GM12872 (cell line): ENCODE results near the gene ARRDC3.

Experiments
- TF ChIP-seq, protein P1 (sequence below): IDR thresholded peaks from 3 replicates; pipeline ENCODE4 v1.5.1; 2011; ENCODE audit warnings: low read depth, mild to moderate bottlenecking, low read length, moderate library complexity; ENCODE audit not compliant: insufficient read depth

The ARRDC3 gene

GRCh38 chr5:91352831-91353695 lies 30.1 kb downstream of the ARRDC3 start:
- TF ChIP-seq, protein P1, sequence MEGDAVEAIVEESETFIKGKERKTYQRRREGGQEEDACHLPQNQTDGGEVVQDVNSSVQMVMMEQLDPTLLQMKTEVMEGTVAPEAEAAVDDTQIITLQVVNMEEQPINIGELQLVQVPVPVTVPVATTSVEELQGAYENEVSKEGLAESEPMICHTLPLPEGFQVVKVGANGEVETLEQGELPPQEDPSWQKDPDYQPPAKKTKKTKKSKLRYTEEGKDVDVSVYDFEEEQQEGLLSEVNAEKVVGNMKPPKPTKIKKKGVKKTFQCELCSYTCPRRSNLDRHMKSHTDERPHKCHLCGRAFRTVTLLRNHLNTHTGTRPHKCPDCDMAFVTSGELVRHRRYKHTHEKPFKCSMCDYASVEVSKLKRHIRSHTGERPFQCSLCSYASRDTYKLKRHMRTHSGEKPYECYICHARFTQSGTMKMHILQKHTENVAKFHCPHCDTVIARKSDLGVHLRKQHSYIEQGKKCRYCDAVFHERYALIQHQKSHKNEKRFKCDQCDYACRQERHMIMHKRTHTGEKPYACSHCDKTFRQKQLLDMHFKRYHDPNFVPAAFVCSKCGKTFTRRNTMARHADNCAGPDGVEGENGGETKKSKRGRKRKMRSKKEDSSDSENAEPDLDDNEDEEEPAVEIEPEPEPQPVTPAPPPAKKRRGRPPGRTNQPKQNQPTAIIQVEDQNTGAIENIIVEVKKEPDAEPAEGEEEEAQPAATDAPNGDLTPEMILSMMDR = no peak

- TF ChIP-seq, protein P1 = no peak
Measured at GRCh38 chr5:91345461-91345860, 37.7 kb downstream of the ARRDC3 start.

DNA sequence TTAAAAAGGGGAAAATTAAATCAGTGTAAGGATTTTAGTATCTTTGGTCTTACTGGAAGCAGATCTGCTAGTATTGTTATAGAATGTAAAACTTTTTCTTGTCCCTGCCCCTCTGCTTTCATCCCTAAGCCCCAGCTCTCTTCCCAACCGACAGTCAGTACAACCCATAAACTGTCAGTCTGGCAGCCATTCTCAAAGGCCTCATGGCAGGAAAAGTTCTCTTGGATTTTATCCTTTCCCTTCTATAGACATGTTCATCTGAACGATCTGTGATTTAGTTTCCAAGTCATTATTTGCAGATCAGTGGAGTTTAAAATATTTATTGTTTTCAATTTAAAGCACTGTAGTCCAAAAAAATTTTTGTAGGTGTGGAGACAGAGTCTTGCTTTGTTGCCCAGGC lies 39.2 kb downstream of the ARRDC3 start:
- TF ChIP-seq, protein P1 = no peak

GRCh38 chr5:91341154-91341553 lies 42.0 kb downstream of the ARRDC3 start:
- TF ChIP-seq, protein P1 = no peak

GRCh38 chr5:91340532-91340931 lies 42.6 kb downstream of the ARRDC3 start:
- TF ChIP-seq, protein P1 = no peak

- TF ChIP-seq, protein P1 = no peak
Measured at GRCh38 chr5:91339063-91339705, 43.9 kb downstream of the ARRDC3 start.

GRCh38 chr5:91332267-91333045 lies 50.7 kb downstream of the ARRDC3 start:
- TF ChIP-seq, protein P1 = no peak
